DMS153 (cell line): Measurements from ENCODE around the gene SUB1.
"Not testable (repeated sequence)": the region's sequence is repeated elsewhere in the genome, so short reads cannot be mapped to it uniquely, and the experiment has no call there.

Experiments used
- DNase-seq: peaks from one replicate; lab custom pipeline; 2025; lab: John Stamatoyannopoulos, UW

SUB1 gene

GRCh38 chr5:32585446-32586275 lies at the start of gene SUB1:
TSS of gene SUB1 (plus strand) at chr5:32585557. CDS start at chr5:32588513, 2,956 bp downstream.
- DNase-seq: peak; percentile 92

- DNase-seq: no peak
Observed at GRCh38 chr5:32536246-32536645, 49.1 kb upstream of the SUB1 start.

GRCh38 chr5:32537437-32538029 lies 47.8 kb upstream of the SUB1 start:
- DNase-seq: peak; percentile 51

- peak; percentile 17 for DNase-seq
Observed at GRCh38 chr5:32538031-32538547, 47.3 kb upstream of the SUB1 start.

GRCh38 chr5:32539981-32540845 lies 45.1 kb upstream of the SUB1 start:
- no peak for DNase-seq

GRCh38 chr5:32541241-32541640 lies 44.1 kb upstream of the SUB1 start:
- no peak for DNase-seq

- DNase-seq: no peak
Observed at GRCh38 chr5:32542216-32543059, 42.9 kb upstream of the SUB1 start.

- no peak for DNase-seq
Observed at GRCh38 chr5:32543291-32543690, 42.1 kb upstream of the SUB1 start.

GRCh38 chr5:32545102-32545800 lies 40.1 kb upstream of the SUB1 start:
- no peak for DNase-seq

- DNase-seq: no peak
Observed at GRCh38 chr5:32551194-32551593, 34.2 kb upstream of the SUB1 start.

GRCh38 chr5:32551865-32552264 lies 33.5 kb upstream of the SUB1 start:
- DNase-seq: no peak

GRCh38 chr5:32552491-32552890 lies 32.9 kb upstream of the SUB1 start:
- not testable (repeated sequence) for DNase-seq

- DNase-seq: no peak
Observed at GRCh38 chr5:32552936-32553335, 32.4 kb upstream of the SUB1 start.

GRCh38 chr5:32554181-32554780 lies 31.1 kb upstream of the SUB1 start:
- DNase-seq: not testable (repeated sequence)

GRCh38 chr5:32556543-32556942 lies 28.8 kb upstream of the SUB1 start:
- not testable (repeated sequence) for DNase-seq

GRCh38 chr5:32559411-32559810 lies 25.9 kb upstream of the SUB1 start:
- DNase-seq: no peak

GRCh38 chr5:32559921-32560320 lies 25.4 kb upstream of the SUB1 start:
- no peak for DNase-seq

GRCh38 chr5:32562056-32562455 lies 23.3 kb upstream of the SUB1 start:
- no peak for DNase-seq

- DNase-seq: no peak
Observed at GRCh38 chr5:32562843-32563242, 22.5 kb upstream of the SUB1 start.

GRCh38 chr5:32563614-32564013 lies 21.7 kb upstream of the SUB1 start:
- no peak for DNase-seq
